Endothelial cell of hepatic sinusoid (primary cell): ENCODE results near the gene LONRF2.
"Not testable (repeated sequence)": the region's sequence is repeated elsewhere in the genome, so short reads cannot be mapped to it uniquely, and the experiment has no call there.

Experiments used
- in situ Hi-C: cut with HindIII; loops from 2 replicates; pipeline ENCODE4 v1.10.0; 2017; ENCODE audit warnings: low sequenced_read_pairs

The LONRF2 gene

GRCh38 chr2:100257939-100258338 is 64.4 kb downstream of the LONRF2 start:
- in situ Hi-C loops = no loop called here

GRCh38 chr2:100256849-100257248 is 65.5 kb downstream of the LONRF2 start:
- in situ Hi-C loops = no loop called here

GRCh38 chr2:100256416-100256815 is 65.9 kb downstream of the LONRF2 start:
- in situ Hi-C loops = no loop called here

- in situ Hi-C loops = no loop called here
Observed at GRCh38 chr2:100254646-100255210, 67.6 kb downstream of the LONRF2 start.

- in situ Hi-C loops = no loop called here
Observed at GRCh38 chr2:100253786-100254185, 68.5 kb downstream of the LONRF2 start.

GRCh38 chr2:100252811-100253698 is 69.2 kb downstream of the LONRF2 start:
- in situ Hi-C loops = no loop called here

- in situ Hi-C loops = no loop called here
Observed at GRCh38 chr2:100250645-100251044, 71.7 kb downstream of the LONRF2 start.

- in situ Hi-C loops = no loop called here
Observed at GRCh38 chr2:100248971-100249370, 73.3 kb downstream of the LONRF2 start.

GRCh38 chr2:100248556-100248955 is 73.7 kb downstream of the LONRF2 start:
- in situ Hi-C loops = not testable (repeated sequence)

- in situ Hi-C loops = no loop called here
Observed at GRCh38 chr2:100248044-100248330, 74.3 kb downstream of the LONRF2 start.

GRCh38 chr2:100247256-100248043 is 74.9 kb downstream of the LONRF2 start:
- in situ Hi-C loops = no loop called here

GRCh38 chr2:100246163-100247145 is 75.8 kb downstream of the LONRF2 start:
- in situ Hi-C loops = no loop called here

- in situ Hi-C loops = no loop called here
Observed at GRCh38 chr2:100245681-100246080, 76.6 kb downstream of the LONRF2 start.

- in situ Hi-C loops = no loop called here
Observed at GRCh38 chr2:100244881-100245605, 77.3 kb downstream of the LONRF2 start.

GRCh38 chr2:100243631-100244030 is 78.7 kb downstream of the LONRF2 start:
- in situ Hi-C loops = no loop called here

- in situ Hi-C loops = no loop called here
Observed at GRCh38 chr2:100242891-100243619, 79.2 kb downstream of the LONRF2 start.

- in situ Hi-C loops = no loop called here
Observed at GRCh38 chr2:100242476-100242875, 79.8 kb downstream of the LONRF2 start.

- in situ Hi-C loops = no loop called here
Observed at GRCh38 chr2:100241236-100241635, 81.1 kb downstream of the LONRF2 start.

- in situ Hi-C loops = no loop called here
Observed at GRCh38 chr2:100240386-100240785, 81.9 kb downstream of the LONRF2 start.
